HTR-8/SVneo (cell line): ENCODE data around the gene RGS5.
"Not testable (repeated sequence)": the region's sequence is repeated elsewhere in the genome, so short reads cannot be mapped to it uniquely, and the experiment has no call there.

ENCODE experiments used
- DNase-seq: peaks from one replicate; pipeline ENCODE4 v3.0.0; 2011; ENCODE audit warnings: low spot score, mixed read lengths; ENCODE audit not compliant: insufficient read length
- FAIRE-seq: peaks from 2 replicates; lab custom pipeline; 2011; peaks lifted over from hg19 to GRCh38; lab: Jason Lieb, UNC

The RGS5 gene

GRCh38 chr1:163202833-163203451 is at the start of gene RGS5:
RGS5 (minus strand) TSS chr1:163202916; CDS start chr1:163202835, 81 bp downstream.
- DNase-seq (no peak), FAIRE-seq (no peak)

- DNase-seq = no peak
- FAIRE-seq = no peak
Observed at GRCh38 chr1:163250382-163250974, 47.8 kb upstream of the RGS5 start.

GRCh38 chr1:163248064-163248463 is 45.3 kb upstream of the RGS5 start:
- FAIRE-seq = no peak
- no peak for DNase-seq

GRCh38 chr1:163244648-163245047 is 41.9 kb upstream of the RGS5 start:
- FAIRE-seq, DNase-seq: not testable (repeated sequence)

- no peak for DNase-seq
Observed at GRCh38 chr1:163241746-163242145, 39.0 kb upstream of the RGS5 start.

GRCh38 chr1:163240705-163241104 is 38.0 kb upstream of the RGS5 start:
- no peak for DNase-seq
- FAIRE-seq = no peak

More at GRCh38 chr1:163241746-163242145, 39.0 kb upstream of the RGS5 start:
- FAIRE-seq = no peak

- FAIRE-seq, DNase-seq: not testable (repeated sequence)
Observed at GRCh38 chr1:163233643-163234042, 30.9 kb upstream of the RGS5 start.

- no peak for DNase-seq
- no peak for FAIRE-seq
Observed at GRCh38 chr1:163231385-163231784, 28.7 kb upstream of the RGS5 start.

- DNase-seq (no peak), FAIRE-seq (no peak)
Observed at GRCh38 chr1:163230827-163231226, 28.1 kb upstream of the RGS5 start.

GRCh38 chr1:163228271-163228670 is 25.6 kb upstream of the RGS5 start:
- DNase-seq, FAIRE-seq: not testable (repeated sequence)

- FAIRE-seq (no peak), DNase-seq (no peak)
Observed at GRCh38 chr1:163227126-163227525, 24.4 kb upstream of the RGS5 start.

GRCh38 chr1:163213626-163214025 is 10.9 kb upstream of the RGS5 start:
- DNase-seq (no peak), FAIRE-seq (no peak)

- DNase-seq = no peak
- FAIRE-seq = no peak
Observed at GRCh38 chr1:163211667-163212066, 9.0 kb upstream of the RGS5 start.

- no peak for DNase-seq
- no peak for FAIRE-seq
Observed at GRCh38 chr1:163205513-163205912, 2.8 kb upstream of the RGS5 start.

GRCh38 chr1:163203561-163203960 is 845 bp upstream of the RGS5 start:
- DNase-seq = no peak
- FAIRE-seq = no peak

- DNase-seq (no peak), FAIRE-seq (no peak)
Observed at GRCh38 chr1:163201906-163202305, 810 bp downstream of the RGS5 start.

GRCh38 chr1:163197022-163197421 is 5.7 kb downstream of the RGS5 start:
- DNase-seq (no peak), FAIRE-seq (no peak)

GRCh38 chr1:163196449-163196787 is 6.3 kb downstream of the RGS5 start:
- FAIRE-seq (no peak), DNase-seq (no peak)

- FAIRE-seq (no peak), DNase-seq (no peak)
Observed at GRCh38 chr1:163195728-163196448, 6.8 kb downstream of the RGS5 start.

- no peak for FAIRE-seq
- no peak for DNase-seq
Observed at GRCh38 chr1:163191301-163191700, 11.4 kb downstream of the RGS5 start.

- no peak for DNase-seq
- no peak for FAIRE-seq
Observed at GRCh38 chr1:163188947-163189346, 13.8 kb downstream of the RGS5 start.
